Lung (tissue), 12 donors: ENCODE results near the gene GLDN. TPM values are rescaled to one million over a fixed set of nuclear protein-coding genes. Genes with fewer than 3 reads are reported as not detected.

Experiments
- ATAC-seq: fragments of 200-7000 bp; cut with Tn5 transposase; one replicate; pipeline ENCODE4 v1.9.1; 2020; ENCODE audit warnings: moderate number of reproducible peaks; ENCODE audit not compliant: insufficient read depth, low FRiP score
- DNase-seq, 3 donors: peaks; one replicate each; pipeline ENCODE4 v3.0.0-alpha.2; 2013 to 2017
- H3K27ac ChIP-seq, 2 donors: one replicate each; pipeline ENCODE4 v1.5.1; 2013; ENCODE audit warnings: mild to moderate bottlenecking in 2 of 2, moderate library complexity in 2 of 2, control low read depth in 1 of 2, inconsistent platforms in 1 of 2, low read depth in 1 of 2, low read length in 1 of 2
- H3K27me3 ChIP-seq, 3 donors: one replicate each; pipeline ENCODE4 v1.5.1; 2013; ENCODE audit warnings: low read length in 2 of 3; ENCODE audit not compliant: control insufficient read depth in 3 of 3, insufficient read depth in 3 of 3
- H3K36me3 ChIP-seq, 4 donors: one replicate each; pipeline ENCODE4 v1.5.1; 2013; ENCODE audit warnings: low read length in 4 of 4, mild to moderate bottlenecking in 1 of 4, moderate library complexity in 1 of 4; ENCODE audit not compliant: control insufficient read depth in 4 of 4, insufficient read depth in 4 of 4
- H3K4me1 ChIP-seq, 5 donors: one replicate each; pipeline ENCODE4 v1.5.1; 2013; ENCODE audit warnings: low read length in 5 of 5, mild to moderate bottlenecking in 2 of 5, moderate library complexity in 1 of 5; ENCODE audit not compliant: control insufficient read depth in 5 of 5, insufficient read depth in 5 of 5
- H3K4me3 ChIP-seq: one replicate; pipeline ENCODE4 v1.5.1; 2013; ENCODE audit warnings: mild to moderate bottlenecking, control low read depth, moderate library complexity
- H3K9ac ChIP-seq, 2 donors: one replicate each; pipeline ENCODE4 v1.5.1; 2013; ENCODE audit warnings: low read length in 2 of 2, control low read depth in 1 of 2; ENCODE audit not compliant: insufficient read depth in 1 of 2
- H3K9me3 ChIP-seq, 4 donors: one replicate each; pipeline ENCODE4 v1.5.1; 2013; ENCODE audit warnings: low read length in 3 of 4, mild to moderate bottlenecking in 1 of 4, moderate library complexity in 1 of 4; ENCODE audit not compliant: control insufficient read depth in 4 of 4, insufficient read depth in 3 of 4
- CTCF ChIP-seq: IDR thresholded peaks from 2 replicates; pipeline ENCODE4 v1.5.1; 2012; ENCODE audit warnings: mild to moderate bottlenecking; ENCODE audit errors: control extremely low read depth, extremely low read depth
- WGBS, 2 donors: extraction: QIAGEN DNeasy Blood & Tissue Kit; methylation state at CpG; one replicate each; pipeline ENCODE4 v1.1.7; 2013; 5-methylcytosine and 5-hydroxymethylcytosine counted together
- polyA plus RNA-seq, 2 donors: library from polyadenylated mRNA; stranded (reverse); fragments of 200-250 nt; gene quantifications; one replicate each; pipeline ENCODE4 v1.2.1, GENCODE V29; 2013
- total RNA-seq, 2 donors: library from RNA; depleted of rRNA in 1 of 2; stranded (reverse); fragments of >200 nt in 1 of 2; gene quantifications; one replicate each; pipeline ENCODE4 v1.2.1, GENCODE V29; 2014 to 2021
- donor health status: control.
- donor health status: control.
- donor health status: Bipolar disorder and iron deficiency.
- donor health status: healthy.
- donor health status: DM: yes; HTN: yes; CAD: no.

GLDN gene
- total and polyA plus RNA-seq, 4 donors = 0.82 to 75.8 (median 8.4) TPM

- Histone ChIP-seq H3K27ac (no peak overlapping the region), H3K27me3 (no peaks in the 10 kb centered on the region), H3K9ac (no peak overlapping the region), H3K4me1 (peaks cover 0 to 6% (median 0%) of the 10 kb centered on the region in 5 donors), H3K4me3 (no peak overlapping the region), H3K9me3 (peaks cover 0 to 2% (median 0%) of the 10 kb centered on the region in 4 donors), H3K36me3 (no peaks in the 10 kb centered on the region)
- ATAC-seq (no peak), DNase-seq (no peak)
- no peak for TF ChIP-seq CTCF
- WGBS, 2 donors = 85 to 92% methylated on average over 7 of the region's 7 CpGs
Observed at GRCh38 chr15:51323749-51324148, 17.7 kb upstream of the GLDN start.

- peaks cover 0 to 2% (median 0%) of the 10 kb centered on the region in 4 donors for H3K9me3 ChIP-seq
- DNase-seq (no peak), ATAC-seq (no peak)
- 96 to 97% methylated on average over 3 of the region's 3 CpGs for WGBS, 2 donors
- H3K27ac ChIP-seq = no peak overlapping the region
- H3K4me1 ChIP-seq = peaks cover 0 to 5% (median 0%) of the 10 kb centered on the region in 5 donors
- no peak overlapping the region for H3K4me3 ChIP-seq
- no peaks in the 10 kb centered on the region for H3K27me3 ChIP-seq
- H3K9ac ChIP-seq = no peak overlapping the region
- no peaks in the 10 kb centered on the region for H3K36me3 ChIP-seq
- no peak for TF ChIP-seq CTCF
Observed at GRCh38 chr15:51325167-51325566, 16.3 kb upstream of the GLDN start.

GRCh38 chr15:51327081-51327480 lies 14.4 kb upstream of the GLDN start:
- TF ChIP-seq CTCF = no peak
- H3K27me3 ChIP-seq = no peaks in the 10 kb centered on the region
- ATAC-seq (no peak), DNase-seq (no peak)
- no peaks in the 10 kb centered on the region for H3K9me3 ChIP-seq
- no peaks in the 10 kb centered on the region for H3K36me3 ChIP-seq
- no peak overlapping the region for H3K27ac ChIP-seq
- peaks cover 0 to 3% (median 0%) of the 10 kb centered on the region in 5 donors for H3K4me1 ChIP-seq
- H3K9ac ChIP-seq = no peak overlapping the region
- no peak overlapping the region for H3K4me3 ChIP-seq
- 96 to 97% methylated on average over 2 of the region's 2 CpGs for WGBS, 2 donors

- DNase-seq = no peak
- no peak overlapping the region for H3K27ac ChIP-seq
- no peaks in the 10 kb centered on the region for H3K27me3 ChIP-seq
- no peaks in the 10 kb centered on the region for H3K36me3 ChIP-seq
- ATAC-seq = no peak
- TF ChIP-seq CTCF = no peak
- H3K4me1 ChIP-seq = peaks cover 0 to 4% (median 0%) of the 10 kb centered on the region in 5 donors
- no peak overlapping the region for H3K4me3 ChIP-seq
- no peak overlapping the region for H3K9ac ChIP-seq
- WGBS, 2 donors = 87 to 90% methylated on average over 4 of the region's 4 CpGs
- no peaks in the 10 kb centered on the region for H3K9me3 ChIP-seq
Observed at GRCh38 chr15:51328926-51329325, 12.5 kb upstream of the GLDN start.
